ENCODE results near the gene WFDC2. TPM values are rescaled to one million over a fixed set of nuclear protein-coding genes. Genes with fewer than 3 reads are reported as not detected.

WFDC2 gene
- total RNA-seq, 1 donor from 2014 or later, result 32.5 TPM

- H3K9me3 ChIP-seq, result no peaks in the 10 kb centered on the region
- no peaks in the 10 kb centered on the region for H3K36me3 ChIP-seq
- H3K27ac ChIP-seq, result peak overlapping the region; percentile 84 to 92
- peak overlapping the region; percentile 60 to 86 for H3K4me3 ChIP-seq
- H3K4me1 ChIP-seq, result peaks cover 0 to 3% of the 10 kb centered on the region in 2 donors
- TF ChIP-seq CTCF (IDR thresholded peaks at IDR 0.05), result peak; percentile 92 to 99 (median 94)
- DNase-seq (ENCODE audit: low spot score in 2 of 2), result peak; percentile 43 to 94
- intact Hi-C loops (cut with DNase I), result loop anchor here (1.0 to 2.0 kb wide), 6 partner anchors 20 to 334 kb away; partner anchors contain the start of genes PIGT and SYS1
- no peaks in the 10 kb centered on the region for H3K27me3 ChIP-seq
Observed at GRCh38 chr20:45436732-45437485, 32.6 kb upstream of the WFDC2 start.

GRCh38 chr20:45440424-45440823 lies 29.1 kb upstream of the WFDC2 start:
- H3K9me3 ChIP-seq, result no peaks in the 10 kb centered on the region
- H3K36me3 ChIP-seq, result no peaks in the 10 kb centered on the region
- no peak for DNase-seq (ENCODE audit: low spot score in 2 of 2)
- H3K4me1 ChIP-seq, result peaks cover 0 to 3% of the 10 kb centered on the region in 2 donors
- no peaks in the 10 kb centered on the region for H3K27me3 ChIP-seq
- H3K27ac ChIP-seq, result no peak overlapping the region
- intact Hi-C loops (cut with DNase I), result no loop called here
- TF ChIP-seq CTCF (IDR thresholded peaks at IDR 0.05), result no peak
- no peak overlapping the region for H3K4me3 ChIP-seq

GRCh38 chr20:45440891-45441685 lies 28.5 kb upstream of the WFDC2 start:
- no peaks in the 10 kb centered on the region for H3K36me3 ChIP-seq

GRCh38 chr20:45441746-45442145 lies 27.8 kb upstream of the WFDC2 start:
- H3K9me3 ChIP-seq, result no peaks in the 10 kb centered on the region
- H3K4me1 ChIP-seq, result peaks cover 0 to under 1% of the 10 kb centered on the region in 2 donors
- no peaks in the 10 kb centered on the region for H3K36me3 ChIP-seq
- TF ChIP-seq CTCF (IDR thresholded peaks at IDR 0.05), result no peak
- no peaks in the 10 kb centered on the region for H3K27me3 ChIP-seq
- no peak for DNase-seq (ENCODE audit: low spot score in 2 of 2)
- H3K27ac ChIP-seq, result no peak overlapping the region
- intact Hi-C loops (cut with DNase I), result no loop called here
- H3K4me3 ChIP-seq, result no peak overlapping the region

More at GRCh38 chr20:45440891-45441685, 28.5 kb upstream of the WFDC2 start:
- no peak for DNase-seq (ENCODE audit: low spot score in 2 of 2)
- no peaks in the 10 kb centered on the region for H3K27me3 ChIP-seq
- peaks cover 0 to 3% of the 10 kb centered on the region in 2 donors for H3K4me1 ChIP-seq
- intact Hi-C loops (cut with DNase I), result no loop called here
- H3K4me3 ChIP-seq, result no peak overlapping the region
- no peak for TF ChIP-seq CTCF (IDR thresholded peaks at IDR 0.05)
- H3K9me3 ChIP-seq, result no peaks in the 10 kb centered on the region
- H3K27ac ChIP-seq, result no peak overlapping the region

GRCh38 chr20:45444050-45444449 lies 25.5 kb upstream of the WFDC2 start:
- no peak overlapping the region for H3K27ac ChIP-seq
- no peaks in the 10 kb centered on the region for H3K36me3 ChIP-seq
- DNase-seq (ENCODE audit: low spot score in 2 of 2), result no peak
- no peaks in the 10 kb centered on the region for H3K9me3 ChIP-seq
- H3K4me1 ChIP-seq, result no peaks in the 10 kb centered on the region
- H3K27me3 ChIP-seq, result no peaks in the 10 kb centered on the region
- no peak overlapping the region for H3K4me3 ChIP-seq
- TF ChIP-seq CTCF (IDR thresholded peaks at IDR 0.05), result no peak
- intact Hi-C loops (cut with DNase I), result no loop called here
